Neuron (in vitro differentiated cells): ENCODE results near the gene PDCD1.

Experiments used
- H2AFZ ChIP-seq: one replicate; pipeline ENCODE4 v1.6.1; 2013; ENCODE audit warnings: low read depth, mild to moderate bottlenecking, inconsistent platforms, low read length, moderate library complexity
- H3K27me3 ChIP-seq: one replicate; pipeline ENCODE4 v1.6.1; 2013; ENCODE audit warnings: low read length; ENCODE audit not compliant: insufficient read depth
- H3K36me3 ChIP-seq: one replicate; pipeline ENCODE4 v1.6.1; 2013; ENCODE audit warnings: low read length; ENCODE audit not compliant: insufficient read depth
- H3K4me1 ChIP-seq: one replicate; pipeline ENCODE4 v1.6.1; 2013; ENCODE audit warnings: low read length; ENCODE audit not compliant: insufficient read depth
- H3K4me3 ChIP-seq: 2 replicates; pipeline ENCODE4 v1.5.1; 2013; ENCODE audit warnings: mild to moderate bottlenecking, low read length, moderate library complexity
- H3K9me3 ChIP-seq: one replicate; pipeline ENCODE4 v1.6.1; 2013; ENCODE audit warnings: low read length

PDCD1 gene

GRCh38 chr2:241869087-241869961 is 10.6 kb upstream of the PDCD1 start, which contains the start of gene RTP5:
TSS of gene RTP5 (plus strand) at chr2:241869729. CDS start at chr2:241869757, 28 bp downstream.
- peaks cover 12% of the 10 kb centered on the region for H3K4me1 ChIP-seq
- H2AFZ ChIP-seq: no peak within 1 kb of the TSS

GRCh38 chr2:241868661-241869081 is 10.0 kb upstream of the PDCD1 start:
- Histone ChIP-seq H3K9me3 (no peaks in the 10 kb centered on the region), H3K4me1 (peaks cover 12% of the 10 kb centered on the region), H3K4me3 (no peak overlapping the region), H3K36me3 (no peaks in the 10 kb centered on the region), H2AFZ (no peak overlapping the region), H3K27me3 (peaks cover 14% of the 10 kb centered on the region)

More at GRCh38 chr2:241869087-241869961, 10.6 kb upstream of the PDCD1 start, which contains the start of gene RTP5:
- H3K36me3 ChIP-seq: no peaks in the 10 kb centered on the region
- H3K27me3 ChIP-seq: peaks cover 14% of the 10 kb centered on the region
- H3K9me3 ChIP-seq: no peaks in the 10 kb centered on the region
- no peak within 1 kb of the TSS for H3K4me3 ChIP-seq

- peaks cover 14% of the 10 kb centered on the region for H3K27me3 ChIP-seq
- H3K4me1 ChIP-seq: peaks cover 12% of the 10 kb centered on the region
- H3K36me3 ChIP-seq: no peaks in the 10 kb centered on the region
- no peak overlapping the region for H2AFZ ChIP-seq
- no peaks in the 10 kb centered on the region for H3K9me3 ChIP-seq
- H3K4me3 ChIP-seq: no peak overlapping the region
Observed at GRCh38 chr2:241867776-241868420, 9.2 kb upstream of the PDCD1 start.

- Histone ChIP-seq H3K36me3 (no peaks in the 10 kb centered on the region), H3K4me1 (peaks cover 12% of the 10 kb centered on the region), H3K4me3 (no peak overlapping the region), H3K9me3 (no peaks in the 10 kb centered on the region), H2AFZ (no peak overlapping the region), H3K27me3 (peaks cover 14% of the 10 kb centered on the region)
Observed at GRCh38 chr2:241866790-241867645, 8.3 kb upstream of the PDCD1 start.

GRCh38 chr2:241865957-241866789 is 7.5 kb upstream of the PDCD1 start:
- no peak overlapping the region for H3K4me3 ChIP-seq
- H3K9me3 ChIP-seq: no peaks in the 10 kb centered on the region
- H2AFZ ChIP-seq: no peak overlapping the region
- peaks cover 14% of the 10 kb centered on the region for H3K27me3 ChIP-seq
- peaks cover 12% of the 10 kb centered on the region for H3K4me1 ChIP-seq
- H3K36me3 ChIP-seq: no peaks in the 10 kb centered on the region

- H3K27me3 ChIP-seq: peaks cover 14% of the 10 kb centered on the region
- peaks cover 12% of the 10 kb centered on the region for H3K4me1 ChIP-seq
- no peak overlapping the region for H2AFZ ChIP-seq
- H3K4me3 ChIP-seq: no peak overlapping the region
- no peaks in the 10 kb centered on the region for H3K36me3 ChIP-seq
- H3K9me3 ChIP-seq: no peaks in the 10 kb centered on the region
Observed at GRCh38 chr2:241865416-241865956, 6.8 kb upstream of the PDCD1 start.

GRCh38 chr2:241864850-241865213 is 6.1 kb upstream of the PDCD1 start:
- Histone ChIP-seq H2AFZ (no peak overlapping the region), H3K4me3 (no peak overlapping the region), H3K27me3 (peaks cover 14% of the 10 kb centered on the region), H3K9me3 (no peaks in the 10 kb centered on the region), H3K4me1 (peaks cover 12% of the 10 kb centered on the region), H3K36me3 (no peaks in the 10 kb centered on the region)

- Histone ChIP-seq H3K27me3 (peaks cover 14% of the 10 kb centered on the region), H2AFZ (no peak overlapping the region), H3K36me3 (no peaks in the 10 kb centered on the region), H3K4me1 (peaks cover 8% of the 10 kb centered on the region), H3K4me3 (no peak overlapping the region), H3K9me3 (no peaks in the 10 kb centered on the region)
Observed at GRCh38 chr2:241864168-241864849, 5.6 kb upstream of the PDCD1 start.

- Histone ChIP-seq H3K9me3 (no peaks in the 10 kb centered on the region), H2AFZ (no peak overlapping the region), H3K36me3 (no peaks in the 10 kb centered on the region), H3K4me3 (no peak overlapping the region), H3K27me3 (peaks cover 14% of the 10 kb centered on the region), H3K4me1 (peaks cover 2% of the 10 kb centered on the region)
Observed at GRCh38 chr2:241863536-241863954, 4.9 kb upstream of the PDCD1 start.

GRCh38 chr2:241862775-241863535 is 4.3 kb upstream of the PDCD1 start:
- H3K36me3 ChIP-seq: no peaks in the 10 kb centered on the region
- peaks cover 14% of the 10 kb centered on the region for H3K27me3 ChIP-seq
- no peak overlapping the region for H2AFZ ChIP-seq
- no peak overlapping the region for H3K4me3 ChIP-seq
- no peaks in the 10 kb centered on the region for H3K9me3 ChIP-seq
- H3K4me1 ChIP-seq: no peaks in the 10 kb centered on the region

- no peaks in the 10 kb centered on the region for H3K36me3 ChIP-seq
- H3K9me3 ChIP-seq: no peaks in the 10 kb centered on the region
- no peak overlapping the region for H2AFZ ChIP-seq
- H3K4me3 ChIP-seq: no peak overlapping the region
- no peaks in the 10 kb centered on the region for H3K4me1 ChIP-seq
- H3K27me3 ChIP-seq: peaks cover 17% of the 10 kb centered on the region
Observed at GRCh38 chr2:241862093-241862492, 3.4 kb upstream of the PDCD1 start.
